OCI-M1 (cell line): ENCODE measurements around the gene PDE8A.

Experiments used
- DNase-seq: peaks from one replicate; lab custom pipeline; 2025; lab: John Stamatoyannopoulos, UW

The PDE8A gene

DNA sequence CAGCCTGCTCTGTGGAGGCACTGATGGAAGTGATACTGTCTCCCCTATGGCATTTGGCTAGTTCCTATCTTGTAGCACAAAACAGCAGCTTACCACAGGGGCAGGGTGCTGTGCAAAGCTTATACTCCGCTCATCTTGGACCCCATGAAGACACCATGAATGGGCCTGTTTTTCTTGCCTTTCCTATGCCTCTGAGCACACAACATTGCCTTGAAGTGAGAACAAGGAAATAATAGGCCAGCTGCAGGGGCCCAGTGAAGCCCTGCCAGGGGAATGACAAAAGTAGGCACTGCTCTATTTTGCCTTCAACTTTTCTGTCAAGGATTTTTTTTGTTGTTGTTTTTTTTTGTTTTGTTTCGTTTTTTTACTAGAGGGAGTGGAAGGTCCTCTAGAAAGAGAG, 110.3 kb downstream of the PDE8A start:
- DNase-seq: no peak

DNA sequence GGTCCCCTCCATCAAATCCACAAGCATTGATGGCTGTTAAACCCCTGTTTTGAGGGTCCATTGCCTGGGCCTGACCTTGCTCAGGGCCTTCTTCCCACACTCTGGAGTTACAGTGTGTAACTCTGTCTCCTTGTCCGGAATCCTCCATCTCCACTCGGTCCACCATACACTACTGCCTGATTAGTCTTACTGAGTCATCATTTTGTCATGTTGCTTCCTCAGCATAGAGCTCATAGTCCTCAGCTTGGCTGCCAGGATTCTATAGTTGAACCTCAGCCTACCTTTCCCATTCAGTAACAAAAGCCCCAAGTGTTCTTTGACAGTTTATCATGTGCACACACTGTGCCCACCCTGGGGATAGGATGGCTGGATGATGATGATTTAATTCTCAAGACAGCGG, 113.0 kb downstream of the PDE8A start:
- no peak for DNase-seq

DNA sequence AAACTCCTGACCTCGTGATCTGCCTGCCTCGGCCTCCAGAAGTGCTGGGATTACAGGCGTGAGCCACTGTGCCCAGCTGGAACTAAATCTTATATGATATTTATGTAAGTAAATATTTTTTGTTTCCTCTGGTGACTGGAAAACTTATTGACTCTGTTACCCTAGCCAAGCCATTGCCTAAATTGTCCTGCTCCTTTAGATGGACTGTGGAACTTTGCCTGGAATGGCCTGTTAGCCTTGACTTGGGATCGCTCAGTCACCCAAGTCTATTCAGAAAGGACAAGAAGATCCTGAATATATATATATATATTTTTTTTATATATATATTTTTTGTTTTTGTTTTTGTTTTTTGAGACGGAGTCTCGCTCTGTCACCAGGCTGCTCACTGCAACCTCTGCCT, 113.9 kb downstream of the PDE8A start:
- DNase-seq: no peak

DNA sequence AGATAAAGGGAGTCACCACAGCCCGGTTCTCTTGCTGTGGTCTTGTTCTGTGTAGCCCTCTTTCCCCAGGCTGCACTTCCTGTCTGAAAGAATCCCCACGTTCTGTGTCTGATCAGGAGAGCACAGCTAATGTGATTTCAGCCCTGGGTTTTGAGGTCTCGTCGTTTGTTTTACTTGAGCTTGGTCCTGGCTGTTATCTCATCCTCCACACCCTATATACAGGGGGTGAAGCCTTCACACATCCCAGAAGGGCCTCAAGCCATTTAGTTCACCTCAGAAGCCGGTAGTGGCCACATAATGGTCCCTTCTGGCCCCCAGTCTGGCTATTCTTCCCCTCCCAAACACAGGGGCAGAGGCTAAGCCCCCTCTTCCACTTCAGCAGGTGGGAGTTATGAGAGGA, 115.6 kb downstream of the PDE8A start:
- no peak for DNase-seq

DNA sequence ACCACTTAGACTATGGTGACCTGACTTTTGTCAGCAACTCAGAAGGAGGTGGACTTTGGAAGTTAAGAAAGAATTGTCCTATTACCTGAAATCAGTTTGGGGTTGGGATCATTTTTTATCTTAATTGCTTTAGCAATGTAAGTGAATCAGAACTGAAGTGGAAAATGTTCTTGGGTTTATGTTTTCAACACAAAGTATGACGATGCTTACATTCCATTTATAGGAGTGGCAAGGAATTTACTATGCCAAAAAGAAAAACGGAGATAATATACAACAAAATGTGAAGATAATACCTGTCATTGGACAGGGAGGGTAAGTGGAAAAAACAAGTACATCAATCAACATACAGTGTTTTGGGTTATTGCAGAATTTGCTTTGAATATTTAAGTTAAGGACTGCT, 116.1 kb downstream of the PDE8A start:
- DNase-seq: no peak

DNA sequence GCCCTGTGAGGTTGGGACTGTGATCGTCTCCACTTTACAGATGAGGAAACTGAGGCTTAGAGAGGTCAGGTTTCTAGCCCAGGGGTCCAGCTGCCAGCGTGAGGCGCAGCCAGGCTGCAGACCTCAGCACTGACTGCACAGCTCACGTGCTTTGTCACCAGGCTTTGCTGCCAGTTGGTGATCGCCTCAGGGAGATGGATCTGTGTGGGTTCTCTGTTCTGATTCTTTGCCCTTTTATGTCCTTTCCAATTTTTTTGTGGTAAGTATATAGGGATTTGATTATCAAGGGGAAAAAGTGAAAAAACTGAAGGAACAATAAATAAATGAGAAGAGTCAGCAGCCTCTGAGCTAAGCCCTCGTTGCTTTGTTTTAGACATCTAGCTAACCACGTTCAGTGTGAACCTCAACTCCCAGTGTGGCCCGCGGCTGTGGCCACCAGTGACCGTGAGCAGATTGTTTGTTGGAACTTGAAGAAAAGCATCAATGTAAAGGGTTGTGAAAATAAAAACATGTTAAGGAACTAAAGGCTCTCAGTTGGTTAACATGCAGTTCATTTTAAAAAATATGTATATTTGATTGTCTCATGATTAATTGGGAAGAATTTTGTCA, 117.6 kb downstream of the PDE8A start:
- no peak for DNase-seq

DNA sequence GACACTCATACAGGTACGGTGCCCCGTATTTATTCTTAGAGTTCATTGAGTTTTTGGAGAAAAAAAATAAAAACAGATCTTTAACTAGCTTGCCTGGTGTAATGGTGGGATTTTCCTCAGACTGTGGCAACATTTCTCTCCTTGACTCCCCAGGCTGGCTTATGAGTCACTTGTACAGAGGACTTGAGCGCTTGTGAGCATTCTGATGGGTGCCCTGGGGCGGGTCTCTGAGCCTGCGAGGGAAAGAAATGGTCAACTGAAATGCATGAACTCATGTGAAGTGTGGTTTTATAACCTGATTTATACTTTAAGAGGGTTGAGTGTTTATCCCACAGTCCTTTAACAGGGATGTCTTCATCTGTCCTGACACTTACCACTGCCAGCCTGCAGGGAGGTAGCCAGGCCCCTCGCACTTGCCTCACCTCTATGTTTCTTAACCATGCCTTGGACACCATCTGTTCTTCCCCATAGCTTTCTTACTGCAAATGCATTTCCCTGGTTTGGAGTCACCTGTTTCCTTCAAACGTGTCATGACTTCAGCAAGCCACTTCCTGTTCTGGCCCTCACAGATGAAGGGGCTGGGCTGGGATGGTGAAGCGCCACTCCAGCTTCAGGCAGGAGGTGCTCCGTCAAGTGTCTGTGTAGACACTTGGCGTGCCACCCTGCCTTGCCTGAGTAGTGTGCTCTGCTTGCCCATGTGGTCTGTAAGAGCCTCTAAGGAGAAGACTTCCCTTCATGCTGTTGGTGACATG, 118.7 kb downstream of the PDE8A start:
- DNase-seq: no peak

DNA sequence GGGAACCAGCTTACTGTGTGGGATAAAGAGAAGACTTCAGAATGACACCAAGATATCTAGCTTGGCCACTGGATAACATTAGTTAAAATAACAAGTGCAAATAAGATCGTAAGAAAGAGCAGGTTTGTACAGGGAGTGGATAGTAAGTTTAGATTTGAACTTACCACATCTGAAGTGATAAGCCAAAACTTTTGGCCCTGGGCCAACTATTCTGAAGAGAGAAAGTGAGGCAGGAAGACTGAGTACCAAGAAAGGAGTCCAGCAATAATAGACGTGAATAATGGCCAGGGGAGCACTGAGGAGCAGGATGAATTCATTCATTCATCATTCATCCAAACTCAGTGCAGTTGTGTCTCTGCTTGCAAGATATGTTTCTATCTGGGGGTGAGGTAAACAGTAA, 122.9 kb downstream of the PDE8A start:
- DNase-seq: no peak

DNA sequence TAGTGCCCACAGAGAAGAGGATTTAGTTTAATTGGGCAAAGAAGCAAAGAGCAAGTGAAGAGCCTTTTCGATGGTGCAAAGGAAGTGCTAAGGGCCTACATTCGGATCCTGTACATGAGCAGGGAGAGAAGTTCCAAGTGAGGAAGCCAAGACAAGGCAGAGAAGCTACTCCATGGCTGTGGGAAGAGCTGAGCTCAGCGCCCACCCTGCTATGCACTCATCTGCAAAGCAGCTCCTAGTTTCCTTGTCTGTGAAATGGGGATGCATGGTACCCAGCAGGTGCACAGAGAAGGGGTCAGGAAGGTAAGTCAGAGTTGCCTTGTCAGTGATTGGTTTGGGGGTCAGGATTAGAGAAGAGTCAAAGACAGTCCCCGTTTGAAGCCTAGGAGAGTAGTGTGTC, 126.5 kb downstream of the PDE8A start:
- no peak for DNase-seq

DNA sequence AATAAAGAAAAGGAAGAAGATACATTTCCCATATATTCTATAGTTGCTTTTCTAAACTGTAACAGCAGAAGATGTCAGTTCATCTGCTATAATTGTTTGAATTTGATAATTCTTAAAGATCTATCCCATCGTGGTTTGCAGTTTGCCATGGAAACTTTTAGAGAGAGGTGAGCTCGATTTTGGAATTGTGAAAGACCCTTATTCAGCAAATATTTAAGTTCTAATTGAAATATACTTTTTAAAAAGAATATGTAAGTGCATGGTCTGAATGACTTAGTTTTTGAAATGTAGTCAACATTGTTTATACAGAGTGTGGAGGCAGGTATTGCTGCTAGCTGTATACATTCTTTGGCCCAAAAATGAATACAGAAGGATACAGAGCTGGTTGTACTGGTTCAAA, 127.7 kb downstream of the PDE8A start:
- no peak for DNase-seq

DNA sequence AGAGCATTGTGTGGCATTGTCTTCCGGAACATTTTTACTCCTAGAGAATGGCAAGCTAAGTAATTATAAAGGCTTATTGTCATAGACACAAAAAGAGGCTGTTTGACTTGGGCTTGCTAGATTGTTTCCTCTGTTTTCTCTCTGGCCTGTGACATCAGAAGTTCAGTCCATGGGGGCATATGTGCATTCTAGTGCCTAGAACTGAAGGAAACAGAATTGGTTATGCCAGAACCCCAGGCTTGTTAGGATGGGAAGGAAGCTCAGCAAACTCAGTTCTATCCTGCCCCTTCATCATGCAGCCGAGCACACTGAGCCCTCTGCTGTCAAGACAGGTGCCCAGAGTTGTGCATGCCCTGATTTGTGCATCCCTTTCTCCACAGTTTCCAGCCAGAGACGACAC, 131.3 kb downstream of the PDE8A start:
- no peak for DNase-seq

DNA sequence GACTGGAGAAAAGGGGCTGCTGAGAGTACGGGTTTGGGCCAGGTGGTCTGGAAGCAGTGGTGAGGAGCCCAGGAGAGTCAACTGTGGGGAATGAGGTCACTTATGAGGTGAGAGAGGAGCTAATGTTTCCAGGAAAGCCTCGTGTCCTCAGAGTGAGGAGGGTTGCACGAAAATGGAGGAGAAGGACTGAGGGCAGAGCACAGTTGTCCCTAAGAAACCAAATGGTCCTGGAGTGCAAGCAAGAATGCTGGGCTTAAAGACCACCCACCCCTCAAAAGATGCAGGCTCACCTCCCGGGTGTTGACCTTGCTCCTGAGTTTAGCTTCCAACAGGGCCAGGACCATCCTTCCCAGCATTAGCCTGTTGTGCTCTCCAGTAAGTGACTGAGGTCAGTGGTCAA, 133.2 kb downstream of the PDE8A start:
- DNase-seq: no peak

DNA sequence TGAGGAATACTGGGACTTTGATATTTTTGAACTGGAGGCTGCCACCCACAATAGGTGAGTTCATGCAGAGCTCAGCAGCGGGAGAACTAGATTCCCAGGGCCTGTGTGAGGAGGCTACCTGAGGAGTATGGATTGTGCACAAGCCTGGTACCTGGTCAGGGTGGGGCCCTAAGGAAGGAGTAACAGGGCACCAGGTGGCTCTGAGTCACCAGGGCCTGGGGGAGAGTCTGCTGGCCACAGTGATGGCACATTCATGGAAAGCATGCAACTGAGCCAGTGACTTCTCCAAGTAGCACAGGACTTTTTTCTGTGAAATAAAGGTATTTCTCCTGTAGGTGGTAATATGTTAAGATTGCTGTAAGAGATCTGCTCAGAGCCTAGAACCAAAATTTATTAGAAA, 134.4 kb downstream of the PDE8A start:
- no peak for DNase-seq

DNA sequence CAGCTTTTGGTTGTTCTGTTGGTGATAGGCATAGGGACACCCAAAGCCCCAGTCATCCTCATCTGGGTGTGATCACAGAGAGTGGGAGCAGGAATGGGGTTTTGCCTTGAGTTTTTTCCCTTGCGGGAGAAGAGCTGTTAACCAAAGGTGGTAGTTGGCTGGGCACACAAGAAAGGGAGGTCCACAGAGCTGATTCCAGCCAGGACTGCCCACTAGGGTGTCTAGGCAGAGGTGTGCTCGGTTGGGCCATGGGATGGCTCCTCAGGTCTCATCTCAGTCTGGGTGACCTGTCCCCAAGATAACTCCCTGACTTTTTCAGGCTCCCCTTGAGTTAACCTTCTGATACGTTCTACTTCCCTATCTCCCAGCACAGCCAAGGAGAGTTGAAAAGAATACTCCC, 134.8 kb downstream of the PDE8A start:
- no peak for DNase-seq

DNA sequence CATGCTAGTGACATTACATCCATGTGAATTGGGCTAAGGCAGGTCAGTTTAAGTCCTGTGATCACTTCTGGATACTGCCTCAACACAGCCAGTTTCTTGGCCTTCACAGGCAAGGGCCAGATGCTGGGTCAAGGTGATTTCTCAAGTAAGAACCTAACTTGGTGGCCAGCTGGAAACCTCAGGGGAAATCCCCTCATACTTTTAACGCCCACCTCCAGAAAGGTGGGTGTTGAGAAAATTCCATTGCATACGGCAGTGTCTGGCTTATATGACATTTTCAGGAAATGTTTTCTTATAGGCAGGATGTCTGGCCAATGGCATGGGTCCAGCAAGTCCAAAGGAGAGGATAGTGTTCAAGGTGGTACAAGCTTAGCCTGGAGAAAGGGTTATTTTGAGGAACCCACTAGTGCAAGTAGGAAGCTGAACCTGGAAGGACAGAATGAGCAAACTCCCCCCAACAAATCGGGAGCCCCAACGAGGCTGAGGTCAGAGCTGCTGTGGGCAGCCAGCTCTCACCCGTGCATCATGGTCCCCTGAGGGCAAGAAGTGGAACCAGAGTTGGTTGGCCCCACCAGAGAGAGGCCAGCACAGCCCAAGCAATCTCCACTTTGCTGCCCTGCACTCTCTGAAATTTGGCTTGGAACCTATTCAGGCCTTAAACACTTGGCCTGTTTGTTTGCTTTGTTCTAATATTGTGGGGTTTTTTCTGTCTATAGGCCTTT, 135.4 kb downstream of the PDE8A start:
- DNase-seq: no peak

DNA sequence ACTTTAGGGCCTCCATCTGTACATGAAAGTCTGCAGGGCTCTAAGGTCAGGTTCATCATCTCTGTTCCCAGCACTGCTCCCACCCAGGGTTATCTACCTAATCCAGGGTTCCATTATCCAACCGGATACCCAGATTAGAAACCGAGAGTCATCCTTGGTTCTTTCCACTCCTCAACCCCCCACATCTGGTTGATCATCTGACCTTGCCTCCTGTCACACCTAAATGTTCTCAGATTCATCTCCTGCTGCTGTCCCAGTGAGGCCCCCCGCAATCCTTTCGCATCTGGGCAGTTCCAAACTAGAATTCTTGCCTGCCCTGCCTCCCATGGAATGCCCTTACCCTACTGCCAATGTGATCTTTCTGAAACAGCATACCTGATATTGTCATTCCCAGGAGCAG, 136.5 kb downstream of the PDE8A start:
- no peak for DNase-seq

DNA sequence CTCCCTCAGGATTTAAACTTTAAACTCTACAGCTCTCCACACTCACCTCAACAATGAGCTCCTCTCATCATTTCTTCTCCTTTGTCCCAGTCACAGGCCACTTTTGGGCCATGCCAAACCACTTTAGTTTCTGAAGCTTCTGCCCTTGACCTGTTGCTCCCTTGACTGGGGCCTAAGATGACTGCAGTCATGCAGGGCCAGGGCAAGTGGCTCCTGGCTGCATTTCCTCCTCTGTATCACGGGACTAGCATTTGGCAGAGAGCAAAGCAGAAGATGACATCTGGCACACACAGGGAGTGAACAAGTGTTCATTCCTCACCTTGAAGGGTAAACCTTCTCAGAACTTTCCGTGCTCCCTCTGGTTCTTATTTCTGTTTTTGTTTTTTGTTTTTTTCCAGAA, 136.9 kb downstream of the PDE8A start:
- DNase-seq: no peak

DNA sequence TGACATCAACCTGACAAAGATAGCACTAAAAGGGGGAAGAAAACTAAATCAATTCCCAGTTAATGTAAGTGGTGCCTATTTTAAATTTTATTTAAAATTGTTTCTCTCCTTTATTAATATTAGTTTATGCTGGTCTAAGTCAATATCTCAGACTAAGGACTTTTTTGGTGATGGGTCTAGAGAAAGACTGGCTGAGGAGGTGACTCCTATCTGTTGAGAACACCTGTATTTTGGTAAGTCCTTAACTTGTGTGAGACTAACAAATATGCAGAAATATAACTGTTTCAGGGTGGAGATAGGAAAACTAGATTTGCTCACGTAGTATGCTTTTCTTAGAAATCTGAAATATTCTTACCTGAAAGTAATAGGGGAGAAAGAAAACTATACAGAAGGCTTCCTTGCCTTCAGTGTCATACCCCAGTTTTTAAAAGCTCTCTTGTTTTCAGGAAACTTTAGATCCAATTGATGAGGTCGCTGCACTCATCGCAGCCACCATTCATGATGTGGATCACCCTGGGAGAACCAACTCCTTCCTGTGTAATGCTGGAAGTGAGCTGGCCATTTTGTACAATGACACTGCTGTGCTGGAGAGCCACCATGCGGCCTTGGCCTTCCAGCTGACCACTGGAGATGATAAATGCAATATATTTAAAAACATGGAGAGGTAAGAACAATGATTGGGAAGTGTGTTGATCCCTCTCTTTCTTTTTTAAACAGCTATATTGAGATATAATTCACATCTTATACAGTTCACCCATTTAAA, 138.9 kb downstream of the PDE8A start:
- no peak for DNase-seq

DNA sequence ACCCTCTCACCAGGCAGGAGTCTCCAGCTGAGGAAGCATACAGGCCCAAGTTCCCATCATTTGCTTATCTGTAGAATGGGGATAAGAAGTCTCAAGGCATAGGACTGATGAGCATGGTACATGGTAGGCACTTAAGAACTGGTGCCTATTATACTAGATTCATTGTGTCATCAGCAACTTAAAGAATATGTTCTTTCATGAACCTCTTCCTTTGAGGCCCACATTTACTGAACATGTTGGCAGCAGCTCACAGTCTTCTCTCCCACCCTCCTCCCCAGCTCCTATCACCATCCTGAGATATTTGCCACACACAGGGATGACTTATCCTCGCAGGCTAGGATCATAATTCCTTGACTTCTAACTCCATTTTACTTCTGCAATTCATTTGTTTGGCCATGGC, 142.5 kb downstream of the PDE8A start:
- no peak for DNase-seq

DNA sequence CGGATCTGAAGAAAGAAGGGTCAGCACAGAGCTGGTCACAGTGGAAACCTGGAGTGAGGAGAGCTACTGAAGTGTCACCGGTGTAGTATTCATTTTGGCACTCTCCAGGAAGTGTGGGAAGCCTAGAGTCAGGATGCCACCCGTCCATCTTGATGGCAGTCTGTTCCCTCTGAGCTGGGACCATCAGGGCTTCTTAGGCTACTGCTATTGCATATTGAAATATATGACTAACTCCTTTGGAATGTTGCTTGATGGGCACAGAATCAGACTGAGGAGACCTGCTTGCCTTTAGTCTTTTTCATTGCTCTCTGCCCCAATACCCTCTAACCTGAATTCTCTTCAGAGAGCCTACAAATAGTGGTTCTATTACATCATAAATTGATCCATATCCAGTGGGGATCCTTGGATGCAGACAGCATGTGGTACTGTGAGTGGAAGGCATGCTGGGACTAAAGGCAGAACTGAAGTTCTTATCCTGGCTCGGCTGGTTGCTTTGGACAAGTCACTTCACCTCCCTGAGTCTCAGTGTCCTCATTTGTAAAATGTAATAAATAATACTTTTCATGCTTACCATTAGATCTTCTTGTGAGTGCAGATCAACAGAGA, 143.5 kb downstream of the PDE8A start:
- no peak for DNase-seq

DNA sequence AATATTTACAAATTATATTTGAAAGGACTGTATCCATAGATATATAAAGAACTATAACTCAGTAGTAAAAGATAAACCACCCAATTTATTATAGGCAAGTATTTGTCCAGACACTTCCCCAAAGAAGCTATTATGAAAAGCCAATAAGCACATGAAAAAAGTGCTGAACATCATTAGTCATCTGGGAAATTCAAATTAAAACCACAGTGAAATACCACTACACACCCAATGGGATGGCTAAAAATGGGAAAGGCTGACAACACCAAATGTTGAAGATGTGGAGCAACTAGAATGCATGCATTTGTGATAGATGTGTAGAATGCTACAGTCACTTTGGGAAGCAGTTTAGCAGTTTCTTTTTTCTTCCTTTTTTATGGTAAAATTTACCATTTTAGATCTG, 147.0 kb downstream of the PDE8A start:
- no peak for DNase-seq

DNA sequence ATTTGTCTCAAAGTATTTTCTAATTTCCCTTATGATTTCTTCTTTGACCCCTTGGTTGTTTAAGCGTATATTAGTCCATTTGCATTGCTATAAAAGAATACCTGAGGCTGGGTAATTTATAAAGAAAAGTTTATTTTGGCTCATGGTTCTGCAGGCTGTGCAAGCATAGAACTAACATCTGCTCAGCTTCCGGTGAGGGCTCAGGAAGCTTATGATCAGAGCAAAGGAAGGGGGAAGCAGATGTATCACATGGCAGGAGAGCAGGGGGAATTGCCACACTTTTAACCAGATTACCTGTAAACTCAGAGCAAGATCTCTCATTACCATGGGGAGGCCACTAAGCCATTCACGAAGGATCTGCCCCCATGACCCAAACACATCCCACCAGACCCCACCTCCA, 148.2 kb downstream of the PDE8A start:
- no peak for DNase-seq
